ENCODE measurements around the gene GOLGA6A. TPM values are rescaled to one million over a fixed set of nuclear protein-coding genes. Genes with fewer than 3 reads are reported as not detected.

Gene GOLGA6A
- total and polyA plus RNA-seq, 2 experiments from 2014 or later: not detected

- H3K9me2 ChIP-seq (replicated peaks; ENCODE audit: insufficient read depth): no peaks in the 10 kb centered on the region
- no peaks in the 10 kb centered on the region for H3K9me3 ChIP-seq (ENCODE audit: low read depth)
- H3K4me1 ChIP-seq (ENCODE audit: insufficient read depth): peaks cover 23% of the 10 kb centered on the region
- H3K36me3 ChIP-seq (replicated peaks; ENCODE audit: insufficient read depth, low read depth): no peaks in the 10 kb centered on the region
- H3K4me2 ChIP-seq: peak overlapping the region; percentile 0
- H3K4me3 ChIP-seq: no peak overlapping the region
- no peaks in the 10 kb centered on the region for H3K79me2 ChIP-seq
- no peaks in the 10 kb centered on the region for H3K27me3 ChIP-seq
- 83% methylated on average over 8 of the region's 8 CpGs for WGBS (ENCODE audit: low lambda C conversion rate, missing lambda C conversion rate)
- no peak for DNase-seq (ENCODE audit: low spot score)
- H2AFZ ChIP-seq: no peak overlapping the region
- peak overlapping the region; percentile 65 for H3K27ac ChIP-seq
- H4K20me1 ChIP-seq (ENCODE audit: insufficient read depth, poor library complexity, severe bottlenecking): no peaks in the 10 kb centered on the region
- TF ChIP-seq, protein P1, sequence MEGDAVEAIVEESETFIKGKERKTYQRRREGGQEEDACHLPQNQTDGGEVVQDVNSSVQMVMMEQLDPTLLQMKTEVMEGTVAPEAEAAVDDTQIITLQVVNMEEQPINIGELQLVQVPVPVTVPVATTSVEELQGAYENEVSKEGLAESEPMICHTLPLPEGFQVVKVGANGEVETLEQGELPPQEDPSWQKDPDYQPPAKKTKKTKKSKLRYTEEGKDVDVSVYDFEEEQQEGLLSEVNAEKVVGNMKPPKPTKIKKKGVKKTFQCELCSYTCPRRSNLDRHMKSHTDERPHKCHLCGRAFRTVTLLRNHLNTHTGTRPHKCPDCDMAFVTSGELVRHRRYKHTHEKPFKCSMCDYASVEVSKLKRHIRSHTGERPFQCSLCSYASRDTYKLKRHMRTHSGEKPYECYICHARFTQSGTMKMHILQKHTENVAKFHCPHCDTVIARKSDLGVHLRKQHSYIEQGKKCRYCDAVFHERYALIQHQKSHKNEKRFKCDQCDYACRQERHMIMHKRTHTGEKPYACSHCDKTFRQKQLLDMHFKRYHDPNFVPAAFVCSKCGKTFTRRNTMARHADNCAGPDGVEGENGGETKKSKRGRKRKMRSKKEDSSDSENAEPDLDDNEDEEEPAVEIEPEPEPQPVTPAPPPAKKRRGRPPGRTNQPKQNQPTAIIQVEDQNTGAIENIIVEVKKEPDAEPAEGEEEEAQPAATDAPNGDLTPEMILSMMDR (IDR thresholded peaks at IDR 0.05; ENCODE audit: poor library complexity): no peak
- TF ChIP-seq EZH2phosphoT487 (IDR thresholded peaks at IDR 0.05; ENCODE audit: low read depth, severe bottlenecking, unreplicated experiment): no peak
- TF ChIP-seq EZH2 (IDR thresholded peaks at IDR 0.05; ENCODE audit: borderline replicate concordance): no peak
Measured at GRCh38 chr15:74050556-74051234, 31.7 kb downstream of the GOLGA6A start.

- H3K9me3 ChIP-seq (ENCODE audit: low read depth): no peaks in the 10 kb centered on the region
- H3K4me3 ChIP-seq: no peak overlapping the region
- peaks cover 23% of the 10 kb centered on the region for H3K4me1 ChIP-seq (ENCODE audit: insufficient read depth)
- H3K4me2 ChIP-seq: no peak overlapping the region
- H3K79me2 ChIP-seq: no peaks in the 10 kb centered on the region
- no peaks in the 10 kb centered on the region for H3K36me3 ChIP-seq (replicated peaks; ENCODE audit: insufficient read depth, low read depth)
- no peaks in the 10 kb centered on the region for H3K9me2 ChIP-seq (replicated peaks; ENCODE audit: insufficient read depth)
- DNase-seq (ENCODE audit: low spot score): no peak
- TF ChIP-seq EZH2phosphoT487 (IDR thresholded peaks at IDR 0.05; ENCODE audit: low read depth, severe bottlenecking, unreplicated experiment) (no peak), EZH2 (IDR thresholded peaks at IDR 0.05; ENCODE audit: borderline replicate concordance) (no peak)
- TF ChIP-seq, protein P1 (IDR thresholded peaks at IDR 0.05; ENCODE audit: poor library complexity): no peak
- H3K27ac ChIP-seq: no peak overlapping the region
- H4K20me1 ChIP-seq (ENCODE audit: insufficient read depth, poor library complexity, severe bottlenecking): no peaks in the 10 kb centered on the region
- WGBS (ENCODE audit: low lambda C conversion rate, missing lambda C conversion rate): 88% methylated on average over 5 of the region's 5 CpGs
- no peak overlapping the region for H2AFZ ChIP-seq
- no peaks in the 10 kb centered on the region for H3K27me3 ChIP-seq
Measured at GRCh38 chr15:74050127-74050526, 32.2 kb downstream of the GOLGA6A start.

DNA sequence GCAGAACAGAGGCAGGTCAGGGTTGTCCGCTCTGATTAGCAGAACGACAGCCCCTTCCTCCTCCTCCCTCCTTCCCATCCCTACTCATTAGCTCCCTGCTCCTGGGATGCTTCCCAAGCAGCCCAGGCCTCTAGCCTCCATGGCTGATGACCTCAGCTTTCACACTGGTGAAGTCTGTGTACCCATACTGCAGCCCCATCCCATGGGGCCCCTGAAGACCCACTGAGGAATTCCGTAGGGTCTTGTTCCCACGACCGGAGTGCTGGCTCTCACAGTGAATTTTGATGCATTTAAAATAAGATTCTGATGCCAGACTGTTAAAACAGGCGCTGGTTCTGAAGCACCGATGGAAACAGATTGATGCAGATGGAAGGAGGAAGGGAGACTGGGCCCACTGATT, 36.1 kb downstream of the GOLGA6A start:
- 83% methylated on average over 7 of the region's 7 CpGs for WGBS (ENCODE audit: low lambda C conversion rate, missing lambda C conversion rate)
- TF ChIP-seq EZH2phosphoT487 (IDR thresholded peaks at IDR 0.05; ENCODE audit: low read depth, severe bottlenecking, unreplicated experiment) (no peak), EZH2 (IDR thresholded peaks at IDR 0.05; ENCODE audit: borderline replicate concordance) (no peak)
- TF ChIP-seq, protein P1 (IDR thresholded peaks at IDR 0.05; ENCODE audit: poor library complexity): no peak
- H3K4me3 ChIP-seq: no peak overlapping the region
- no peak overlapping the region for H2AFZ ChIP-seq
- no peaks in the 10 kb centered on the region for H3K79me2 ChIP-seq
- no peak overlapping the region for H3K4me2 ChIP-seq
- H3K9me2 ChIP-seq (replicated peaks; ENCODE audit: insufficient read depth): no peaks in the 10 kb centered on the region
- DNase-seq (ENCODE audit: low spot score): no peak
- H3K9me3 ChIP-seq (ENCODE audit: low read depth): no peaks in the 10 kb centered on the region
- H3K4me1 ChIP-seq (ENCODE audit: insufficient read depth): peaks cover 11% of the 10 kb centered on the region
- no peak overlapping the region for H3K27ac ChIP-seq
- no peaks in the 10 kb centered on the region for H3K36me3 ChIP-seq (replicated peaks; ENCODE audit: insufficient read depth, low read depth)
- H4K20me1 ChIP-seq (ENCODE audit: insufficient read depth, poor library complexity, severe bottlenecking): no peaks in the 10 kb centered on the region
- H3K27me3 ChIP-seq: no peaks in the 10 kb centered on the region
